PC-3 (cell line): ENCODE measurements around the gene TMEM212.

Experiments used
- EZH2phosphoT487 ChIP-seq: fragments of 300-600 bp; sonication (generic); IDR thresholded peaks from 2 replicates; pipeline ENCODE4 v1.6.1; 2018; ENCODE audit warnings: mild to moderate bottlenecking, antibody characterized with exemption, low read length, borderline replicate concordance
- TF ChIP-seq, protein P1 (sequence below): fragments of 300-600 bp; sonication (generic); conservative IDR thresholded peaks from 2 replicates; pipeline ENCODE4 v1.5.1; 2017; ENCODE audit warnings: antibody characterized with exemption, low read depth, mild to moderate bottlenecking, low read length

DNA sequence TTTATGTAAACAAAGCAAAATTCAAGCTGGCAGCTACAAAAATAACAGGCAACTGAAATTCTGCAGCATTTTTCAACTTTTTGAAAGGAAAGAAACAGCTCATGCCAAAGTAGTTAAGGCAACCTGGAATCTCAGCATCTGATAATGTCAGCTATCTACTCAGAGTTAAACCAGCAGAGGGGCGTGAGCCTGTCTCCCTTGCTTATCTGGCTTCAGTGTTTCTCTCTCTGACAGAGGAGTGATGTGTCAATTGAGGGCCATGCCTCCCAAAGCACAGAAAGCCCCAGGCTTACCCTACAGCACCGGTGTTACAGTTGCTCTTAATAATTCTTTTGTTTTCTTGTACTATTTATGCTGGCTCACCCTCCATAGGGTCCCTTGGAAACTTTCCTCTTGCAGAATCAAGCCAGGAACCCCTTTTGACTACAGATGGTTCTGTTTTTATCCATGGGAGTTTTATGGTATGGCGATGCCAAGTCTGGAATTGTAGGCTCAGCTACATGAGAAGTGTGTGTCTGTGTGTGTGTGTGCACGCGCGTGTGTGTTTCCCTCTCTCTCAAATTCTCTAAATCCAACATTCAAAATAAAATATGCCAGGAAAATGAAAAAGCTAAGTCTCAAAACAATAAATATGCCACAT, 7.3 kb downstream of the TMEM212 start:
- TF ChIP-seq, protein P1, sequence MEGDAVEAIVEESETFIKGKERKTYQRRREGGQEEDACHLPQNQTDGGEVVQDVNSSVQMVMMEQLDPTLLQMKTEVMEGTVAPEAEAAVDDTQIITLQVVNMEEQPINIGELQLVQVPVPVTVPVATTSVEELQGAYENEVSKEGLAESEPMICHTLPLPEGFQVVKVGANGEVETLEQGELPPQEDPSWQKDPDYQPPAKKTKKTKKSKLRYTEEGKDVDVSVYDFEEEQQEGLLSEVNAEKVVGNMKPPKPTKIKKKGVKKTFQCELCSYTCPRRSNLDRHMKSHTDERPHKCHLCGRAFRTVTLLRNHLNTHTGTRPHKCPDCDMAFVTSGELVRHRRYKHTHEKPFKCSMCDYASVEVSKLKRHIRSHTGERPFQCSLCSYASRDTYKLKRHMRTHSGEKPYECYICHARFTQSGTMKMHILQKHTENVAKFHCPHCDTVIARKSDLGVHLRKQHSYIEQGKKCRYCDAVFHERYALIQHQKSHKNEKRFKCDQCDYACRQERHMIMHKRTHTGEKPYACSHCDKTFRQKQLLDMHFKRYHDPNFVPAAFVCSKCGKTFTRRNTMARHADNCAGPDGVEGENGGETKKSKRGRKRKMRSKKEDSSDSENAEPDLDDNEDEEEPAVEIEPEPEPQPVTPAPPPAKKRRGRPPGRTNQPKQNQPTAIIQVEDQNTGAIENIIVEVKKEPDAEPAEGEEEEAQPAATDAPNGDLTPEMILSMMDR: no peak
- no peak for TF ChIP-seq EZH2phosphoT487
